Uterus (tissue), 2 donors: ENCODE data around the gene ALS2.

Experiments
- POLR2A ChIP-seq, 2 donors: fragments of 450-650 bp; IDR thresholded peaks; one replicate each; pipeline ENCODE4 v1.6.1; 2016; ENCODE audit warnings: antibody characterized with exemption in 2 of 2, mild to moderate bottlenecking in 1 of 2, moderate library complexity in 1 of 2
- TF ChIP-seq, protein P1 (sequence below), 4 experiments: fragments of 200-600 bp in 2 of 4; fragments of 450-650 bp in 2 of 4; sonication (generic) in 2 of 4; IDR thresholded peaks; one replicate each; pipeline ENCODE4 v1.5.1; 2016 to 2019; ENCODE audit warnings: antibody characterized with exemption in 4 of 4, mild to moderate bottlenecking in 2 of 4, moderate library complexity in 1 of 4

DNA sequence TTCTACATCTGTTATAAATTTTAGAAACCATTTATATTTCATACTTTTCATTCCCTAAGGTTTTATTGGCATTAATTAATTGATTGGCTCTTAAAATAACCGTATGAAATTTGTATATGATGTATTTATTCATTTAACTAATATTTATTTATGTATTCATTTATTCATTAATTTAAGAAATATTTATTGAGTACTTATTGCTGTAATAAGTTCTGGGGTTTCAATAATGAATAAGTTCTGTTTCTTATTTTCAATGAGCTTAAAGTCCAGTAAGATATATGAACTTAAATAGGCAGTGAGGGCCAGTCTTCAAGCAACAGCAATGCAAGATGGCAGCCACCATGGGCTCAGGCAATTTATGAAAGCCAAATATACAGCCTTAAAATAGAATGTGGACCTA, 43.5 kb upstream of the ALS2 start:
- no peak for TF ChIP-seq POLR2A (IDR thresholded peaks at IDR 0.05)
- TF ChIP-seq, protein P1, sequence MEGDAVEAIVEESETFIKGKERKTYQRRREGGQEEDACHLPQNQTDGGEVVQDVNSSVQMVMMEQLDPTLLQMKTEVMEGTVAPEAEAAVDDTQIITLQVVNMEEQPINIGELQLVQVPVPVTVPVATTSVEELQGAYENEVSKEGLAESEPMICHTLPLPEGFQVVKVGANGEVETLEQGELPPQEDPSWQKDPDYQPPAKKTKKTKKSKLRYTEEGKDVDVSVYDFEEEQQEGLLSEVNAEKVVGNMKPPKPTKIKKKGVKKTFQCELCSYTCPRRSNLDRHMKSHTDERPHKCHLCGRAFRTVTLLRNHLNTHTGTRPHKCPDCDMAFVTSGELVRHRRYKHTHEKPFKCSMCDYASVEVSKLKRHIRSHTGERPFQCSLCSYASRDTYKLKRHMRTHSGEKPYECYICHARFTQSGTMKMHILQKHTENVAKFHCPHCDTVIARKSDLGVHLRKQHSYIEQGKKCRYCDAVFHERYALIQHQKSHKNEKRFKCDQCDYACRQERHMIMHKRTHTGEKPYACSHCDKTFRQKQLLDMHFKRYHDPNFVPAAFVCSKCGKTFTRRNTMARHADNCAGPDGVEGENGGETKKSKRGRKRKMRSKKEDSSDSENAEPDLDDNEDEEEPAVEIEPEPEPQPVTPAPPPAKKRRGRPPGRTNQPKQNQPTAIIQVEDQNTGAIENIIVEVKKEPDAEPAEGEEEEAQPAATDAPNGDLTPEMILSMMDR (IDR thresholded peaks at IDR 0.05): no peak
